Fibroblast of lung (primary cell): ENCODE results near the gene MPZ. TPM values are rescaled to one million over a fixed set of nuclear protein-coding genes. Genes with fewer than 3 reads are reported as not detected.

Experiments used
- DNase-seq, 2 donors: peaks; one replicate each; pipeline versions ENCODE4 v3.0.0 to v3.0.0-alpha.2; 2010; ENCODE audit warnings: low read depth in 2 of 2
- H2AFZ ChIP-seq: 2 replicates; pipeline ENCODE4 v1.5.1; 2012; ENCODE audit warnings: low read length, control low read depth, inconsistent platforms
- H3K27ac ChIP-seq: 2 replicates; pipeline ENCODE4 v1.5.1; 2011; ENCODE audit warnings: low read length, control low read depth; ENCODE audit not compliant: insufficient read depth
- H3K27me3 ChIP-seq: 2 replicates; pipeline ENCODE4 v1.5.1; 2011; ENCODE audit warnings: mild to moderate bottlenecking, low read length; ENCODE audit not compliant: control insufficient read depth, insufficient read depth
- H3K36me3 ChIP-seq: 2 replicates; pipeline ENCODE4 v1.5.1; 2011; ENCODE audit warnings: low read length; ENCODE audit not compliant: control insufficient read depth, insufficient read depth
- H3K4me1 ChIP-seq: 2 replicates; pipeline ENCODE4 v1.5.1; 2011; ENCODE audit warnings: low read length; ENCODE audit not compliant: control insufficient read depth, insufficient read depth; ENCODE audit errors: extremely low read depth
- H3K4me2 ChIP-seq: 2 replicates; pipeline ENCODE4 v1.5.1; 2011; ENCODE audit warnings: low read length, control low read depth; ENCODE audit not compliant: insufficient read depth; ENCODE audit errors: extremely low read depth
- H3K4me3 ChIP-seq, 4 experiments: fragments of 200-600 bp in 1 of 4; sonication (generic) in 1 of 4; replicated peaks in 1 of 4; 2 replicates each; pipeline ENCODE4 v1.5.1; 2011 to 2016; ENCODE audit warnings: low read length in 4 of 4, low read depth in 3 of 4, mild to moderate bottlenecking in 3 of 4, control low read depth in 2 of 4, inconsistent platforms in 1 of 4, mixed read lengths in 1 of 4; ENCODE audit not compliant: insufficient read depth in 1 of 4; ENCODE audit errors: control extremely low read depth in 1 of 4
- H3K79me2 ChIP-seq: 2 replicates; pipeline ENCODE4 v1.5.1; 2012; ENCODE audit warnings: mild to moderate bottlenecking, low read length, inconsistent platforms; ENCODE audit not compliant: control insufficient read depth, insufficient read depth
- H3K9ac ChIP-seq: 2 replicates; pipeline ENCODE4 v1.5.1; 2011; ENCODE audit warnings: mild to moderate bottlenecking, low read length, control low read depth; ENCODE audit not compliant: insufficient read depth
- H3K9me3 ChIP-seq: 2 replicates; pipeline ENCODE4 v1.5.1; 2012; ENCODE audit warnings: low read depth, low read length; ENCODE audit not compliant: control insufficient read depth, insufficient read depth
- H4K20me1 ChIP-seq: 2 replicates; pipeline ENCODE4 v1.5.1; 2011; ENCODE audit warnings: low read length; ENCODE audit not compliant: control insufficient read depth, insufficient read depth; ENCODE audit errors: extremely low read depth
- CTCF ChIP-seq, 2 donors: IDR thresholded peaks in 1 of 2; conservative IDR thresholded peaks in 1 of 2; 1 replicate in 1 of 2; 2 replicates in 1 of 2; pipeline ENCODE4 v1.5.1; 2011 to 2012; ENCODE audit warnings: low read length in 2 of 2, control low read depth in 1 of 2, inconsistent platforms in 1 of 2, low read depth in 1 of 2, mild to moderate bottlenecking in 1 of 2
- EZH2 ChIP-seq: IDR thresholded peaks from 2 replicates; pipeline ENCODE4 v1.5.1; 2012; ENCODE audit warnings: low read length, control low read depth, mild to moderate bottlenecking; ENCODE audit errors: missing control alignments
- polyA plus RNA-seq, 2 donors: library from polyadenylated mRNA; depleted of rRNA in 1 of 2; stranded (reverse) in 1 of 2; unstranded in 1 of 2; fragments of >200 nt; gene quantifications; 2 replicates each; pipeline ENCODE4 v1.2.1, GENCODE V29; 2011 to 2012; ENCODE audit warnings: missing spikeins in 1 of 2
- total RNA-seq: library from RNA; depleted of rRNA; stranded (reverse); fragments of >200 nt; gene quantifications from 2 replicates; pipeline ENCODE4 v1.2.1, GENCODE V29; 2014

MPZ gene
- total and polyA plus RNA-seq, 2 donors (not counting 1 experiment from before 2014, with no cell fraction given), result 0.99 to 1.9 TPM

- Histone ChIP-seq H3K27me3 (peaks cover 3% of the 10 kb centered on the region), H4K20me1 (no peaks in the 10 kb centered on the region), H3K9me3 (no peaks in the 10 kb centered on the region), H3K79me2 (no peaks in the 10 kb centered on the region), H3K4me1 (no peaks in the 10 kb centered on the region), H3K36me3 (no peaks in the 10 kb centered on the region), H3K4me2 (no peak overlapping the region), H3K4me3 (no peak overlapping the region), H3K27ac (no peak overlapping the region), H2AFZ (no peak overlapping the region), H3K9ac (no peak overlapping the region)
- TF ChIP-seq EZH2 (no peak), CTCF (conservative IDR thresholded peaks at IDR 0.05 in 1 of 2, IDR thresholded peaks at IDR 0.05 in 1 of 2; ENCODE audit: low read depth in 1 of 2, low read length in 2 of 2) (no peak)
- no peak for DNase-seq
Measured at GRCh38 chr1:161267321-161267720, 42.4 kb downstream of the MPZ start.

DNA sequence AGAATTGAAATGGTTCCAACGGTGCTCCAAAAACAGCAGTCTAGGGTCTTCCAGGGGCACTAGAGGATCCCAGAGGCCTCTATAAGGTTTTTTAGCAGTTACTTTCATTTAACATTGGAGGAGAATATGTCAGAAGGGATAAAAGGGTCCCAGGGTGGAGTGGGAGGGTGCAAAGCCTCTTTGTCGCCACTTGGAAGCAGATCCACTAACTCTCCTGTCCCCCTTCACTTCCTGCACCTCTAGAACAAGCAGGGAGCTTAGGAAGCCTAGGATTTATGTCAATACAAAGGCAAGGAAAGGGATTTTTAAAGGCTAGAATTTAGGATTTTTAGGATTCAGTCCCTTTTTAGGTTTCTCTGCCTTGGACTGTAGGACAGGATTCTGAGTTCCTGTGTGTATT, 42.9 kb downstream of the MPZ start:
- Histone ChIP-seq H3K4me2 (no peak overlapping the region), H3K27me3 (peaks cover 3% of the 10 kb centered on the region), H3K4me3 (no peak overlapping the region), H4K20me1 (no peaks in the 10 kb centered on the region), H3K9me3 (no peaks in the 10 kb centered on the region), H3K79me2 (no peaks in the 10 kb centered on the region), H3K36me3 (no peaks in the 10 kb centered on the region), H3K4me1 (no peaks in the 10 kb centered on the region), H3K9ac (no peak overlapping the region), H3K27ac (no peak overlapping the region), H2AFZ (no peak overlapping the region)
- TF ChIP-seq EZH2, result no peak
- no peak for TF ChIP-seq CTCF (conservative IDR thresholded peaks at IDR 0.05 in 1 of 2, IDR thresholded peaks at IDR 0.05 in 1 of 2; ENCODE audit: low read depth in 1 of 2, low read length in 2 of 2)
- no peak for DNase-seq

GRCh38 chr1:161266202-161266601, 43.6 kb downstream of the MPZ start:
- Histone ChIP-seq H4K20me1 (no peaks in the 10 kb centered on the region), H3K79me2 (no peaks in the 10 kb centered on the region), H3K4me2 (no peak overlapping the region), H3K4me3 (no peak overlapping the region), H3K27ac (no peak overlapping the region), H3K4me1 (no peaks in the 10 kb centered on the region), H3K27me3 (peaks cover 9% of the 10 kb centered on the region), H3K9ac (no peak overlapping the region), H2AFZ (no peak overlapping the region), H3K36me3 (no peaks in the 10 kb centered on the region), H3K9me3 (no peaks in the 10 kb centered on the region)
- peak in 1 of 2 donors; percentile 19 for DNase-seq
- no peak for TF ChIP-seq EZH2
- TF ChIP-seq CTCF (conservative IDR thresholded peaks at IDR 0.05 in 1 of 2, IDR thresholded peaks at IDR 0.05 in 1 of 2; ENCODE audit: low read depth in 1 of 2, low read length in 2 of 2), result no peak
